ENCODE results near the gene DNASE1. TPM values are rescaled to one million over a fixed set of nuclear protein-coding genes. Genes with fewer than 3 reads are reported as not detected.

DNASE1 gene
- polyA plus RNA-seq, 1 of the 3 experiments (the other 2 are of a cell fraction): 19.8 TPM

DNA sequence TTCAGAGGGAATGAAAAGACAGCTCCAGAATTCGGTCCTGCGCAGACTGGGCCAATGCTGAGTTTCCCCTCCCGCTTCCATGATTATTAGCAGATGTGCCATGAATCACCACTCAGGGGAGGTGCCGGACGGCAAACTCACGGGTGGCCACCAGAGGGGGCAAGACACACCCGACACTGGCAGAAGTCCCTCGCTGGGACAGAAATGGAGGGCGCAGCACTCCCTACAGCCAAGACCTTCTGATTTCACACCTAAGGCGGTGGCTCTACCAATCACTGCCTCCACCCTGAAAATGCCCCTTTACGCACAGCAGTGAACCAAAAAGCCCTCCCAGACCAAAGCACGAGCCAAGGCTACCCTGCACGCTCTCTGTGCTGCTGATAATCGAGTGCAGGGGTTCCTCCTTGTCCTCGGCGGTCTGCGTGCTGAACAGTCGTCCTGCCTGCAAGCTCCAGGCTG, 36.0 kb downstream of the DNASE1 start (continued):
- TF ChIP-seq, protein P1, sequence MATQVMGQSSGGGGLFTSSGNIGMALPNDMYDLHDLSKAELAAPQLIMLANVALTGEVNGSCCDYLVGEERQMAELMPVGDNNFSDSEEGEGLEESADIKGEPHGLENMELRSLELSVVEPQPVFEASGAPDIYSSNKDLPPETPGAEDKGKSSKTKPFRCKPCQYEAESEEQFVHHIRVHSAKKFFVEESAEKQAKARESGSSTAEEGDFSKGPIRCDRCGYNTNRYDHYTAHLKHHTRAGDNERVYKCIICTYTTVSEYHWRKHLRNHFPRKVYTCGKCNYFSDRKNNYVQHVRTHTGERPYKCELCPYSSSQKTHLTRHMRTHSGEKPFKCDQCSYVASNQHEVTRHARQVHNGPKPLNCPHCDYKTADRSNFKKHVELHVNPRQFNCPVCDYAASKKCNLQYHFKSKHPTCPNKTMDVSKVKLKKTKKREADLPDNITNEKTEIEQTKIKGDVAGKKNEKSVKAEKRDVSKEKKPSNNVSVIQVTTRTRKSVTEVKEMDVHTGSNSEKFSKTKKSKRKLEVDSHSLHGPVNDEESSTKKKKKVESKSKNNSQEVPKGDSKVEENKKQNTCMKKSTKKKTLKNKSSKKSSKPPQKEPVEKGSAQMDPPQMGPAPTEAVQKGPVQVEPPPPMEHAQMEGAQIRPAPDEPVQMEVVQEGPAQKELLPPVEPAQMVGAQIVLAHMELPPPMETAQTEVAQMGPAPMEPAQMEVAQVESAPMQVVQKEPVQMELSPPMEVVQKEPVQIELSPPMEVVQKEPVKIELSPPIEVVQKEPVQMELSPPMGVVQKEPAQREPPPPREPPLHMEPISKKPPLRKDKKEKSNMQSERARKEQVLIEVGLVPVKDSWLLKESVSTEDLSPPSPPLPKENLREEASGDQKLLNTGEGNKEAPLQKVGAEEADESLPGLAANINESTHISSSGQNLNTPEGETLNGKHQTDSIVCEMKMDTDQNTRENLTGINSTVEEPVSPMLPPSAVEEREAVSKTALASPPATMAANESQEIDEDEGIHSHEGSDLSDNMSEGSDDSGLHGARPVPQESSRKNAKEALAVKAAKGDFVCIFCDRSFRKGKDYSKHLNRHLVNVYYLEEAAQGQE (IDR thresholded peaks at IDR 0.05; ENCODE audit: low read depth, low read length): no peak
- no peak for TF ChIP-seq GABPA (IDR thresholded peaks at IDR 0.05; ENCODE audit: low read depth)
- 0 out of 2 replicates have a peak, but pooled peaks have one; percentile 69 for TF ChIP-seq YY1 (IDR thresholded peaks at IDR 0.05; ENCODE audit: low read depth)
- TF ChIP-seq, protein P2, sequence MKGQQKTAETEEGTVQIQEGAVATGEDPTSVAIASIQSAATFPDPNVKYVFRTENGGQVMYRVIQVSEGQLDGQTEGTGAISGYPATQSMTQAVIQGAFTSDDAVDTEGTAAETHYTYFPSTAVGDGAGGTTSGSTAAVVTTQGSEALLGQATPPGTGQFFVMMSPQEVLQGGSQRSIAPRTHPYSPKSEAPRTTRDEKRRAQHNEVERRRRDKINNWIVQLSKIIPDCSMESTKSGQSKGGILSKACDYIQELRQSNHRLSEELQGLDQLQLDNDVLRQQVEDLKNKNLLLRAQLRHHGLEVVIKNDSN (IDR thresholded peaks at IDR 0.05; ENCODE audit: borderline replicate concordance, low read depth): no peak
- TF ChIP-seq NFIC (IDR thresholded peaks at IDR 0.05; ENCODE audit: borderline replicate concordance): 0 out of 2 replicates have a peak, but pooled peaks have one; percentile 15
- TF ChIP-seq, protein P3, sequence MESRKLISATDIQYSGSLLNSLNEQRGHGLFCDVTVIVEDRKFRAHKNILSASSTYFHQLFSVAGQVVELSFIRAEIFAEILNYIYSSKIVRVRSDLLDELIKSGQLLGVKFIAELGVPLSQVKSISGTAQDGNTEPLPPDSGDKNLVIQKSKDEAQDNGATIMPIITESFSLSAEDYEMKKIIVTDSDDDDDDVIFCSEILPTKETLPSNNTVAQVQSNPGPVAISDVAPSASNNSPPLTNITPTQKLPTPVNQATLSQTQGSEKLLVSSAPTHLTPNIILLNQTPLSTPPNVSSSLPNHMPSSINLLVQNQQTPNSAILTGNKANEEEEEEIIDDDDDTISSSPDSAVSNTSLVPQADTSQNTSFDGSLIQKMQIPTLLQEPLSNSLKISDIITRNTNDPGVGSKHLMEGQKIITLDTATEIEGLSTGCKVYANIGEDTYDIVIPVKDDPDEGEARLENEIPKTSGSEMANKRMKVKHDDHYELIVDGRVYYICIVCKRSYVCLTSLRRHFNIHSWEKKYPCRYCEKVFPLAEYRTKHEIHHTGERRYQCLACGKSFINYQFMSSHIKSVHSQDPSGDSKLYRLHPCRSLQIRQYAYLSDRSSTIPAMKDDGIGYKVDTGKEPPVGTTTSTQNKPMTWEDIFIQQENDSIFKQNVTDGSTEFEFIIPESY (IDR thresholded peaks at IDR 0.05; ENCODE audit: borderline replicate concordance, low read depth): no peak

DNA sequence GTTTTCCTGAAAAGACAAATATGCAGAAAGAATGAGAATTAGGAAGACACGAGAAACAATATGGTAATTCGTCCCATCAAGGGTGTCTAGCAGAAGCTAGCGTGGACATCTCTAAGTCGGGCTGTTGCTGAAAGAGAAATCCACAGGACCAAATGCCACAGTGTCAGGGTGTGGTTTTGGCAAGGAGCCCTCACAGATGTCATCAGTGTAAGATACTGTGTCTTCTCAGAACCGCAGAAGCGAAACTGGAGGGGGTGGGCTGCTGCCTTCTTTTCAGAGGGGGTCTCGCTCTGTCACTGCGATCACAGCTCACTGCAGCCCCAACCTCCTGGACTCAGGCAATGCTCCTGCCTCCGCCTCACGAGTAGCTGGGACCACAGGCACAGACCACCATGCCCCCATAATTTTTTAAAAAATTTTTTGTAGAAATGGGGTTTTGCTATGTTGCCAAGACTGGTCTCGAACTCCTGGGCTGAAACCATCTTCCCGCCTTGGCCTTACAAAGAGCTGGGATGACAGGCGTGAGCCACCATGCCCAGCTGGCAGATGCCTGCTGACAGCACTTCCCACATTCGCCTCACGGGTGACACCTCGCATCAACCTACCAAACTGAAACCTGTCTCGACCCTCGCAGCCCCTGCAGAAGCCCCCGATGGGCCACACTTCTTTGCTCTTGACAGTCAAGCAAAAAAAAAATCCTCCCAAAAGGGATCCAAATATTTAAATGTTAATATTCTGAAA, 36.7 kb downstream of the DNASE1 start:
- Histone ChIP-seq H3K9ac (no peak overlapping the region), H3K27me3 (ENCODE audit: insufficient read depth) (no peaks in the 10 kb centered on the region), H3K9me2 (no peaks in the 10 kb centered on the region), H3K4me2 (peak overlapping the region; percentile 69; the same call in 1 of the 2 replicates), H3K79me2 (ENCODE audit: insufficient read depth) (peaks cover 3% of the 10 kb centered on the region; the same call in 1 of the 2 replicates), H3K36me3 (replicated peaks in 1 of 2; ENCODE audit: control insufficient read depth in 1 of 2, insufficient read depth in 2 of 2, low read length in 1 of 2) (peaks cover 16 to 21% of the 10 kb centered on the region in 2 experiments), H4K20me1 (ENCODE audit: insufficient read depth) (no peaks in the 10 kb centered on the region), H3F3A (replicated peaks; ENCODE audit: insufficient read depth) (no peaks in the 10 kb centered on the region), H3K27ac (ENCODE audit: low read depth in 2 of 2, low read length in 1 of 2) (no peak overlapping the region), H2AFZ (ENCODE audit: low read depth) (peak overlapping the region; percentile 78; the same call in 1 of the 2 replicates), H3K4me1 (ENCODE audit: control insufficient read depth in 1 of 2, insufficient read depth in 2 of 2, low read depth in 1 of 2, low read length in 1 of 2) (peaks cover 5 to 6% of the 10 kb centered on the region in 2 experiments; a peak in 3 of 4 replicates), H3K9me3 (no peaks in the 10 kb centered on the region), H3K4me3 (ENCODE audit: low read depth in 2 of 2, low read length in 1 of 2) (no peak overlapping the region)
- no peak for DNase-seq
- 92% methylated on average over 18 of the region's 19 CpGs for WGBS (ENCODE audit: low lambda C conversion rate)
- POLR2A ChIA-PET: interaction anchor here (1.2 to 1.4 kb wide), 2 partner anchors 23 to 190 kb away, joined by 3 to 4 read pairs; partner anchors contain the start of gene CREBBP
- CTCF ChIA-PET: interaction anchor here (0.6 to 3.7 kb wide), 25 partner anchors 9 to 563 kb away, joined by 3 to 19 read pairs (median 5); partner anchors contain the start of gene TRAP1
- TF ChIP-seq, protein P2 (IDR thresholded peaks at IDR 0.05; ENCODE audit: borderline replicate concordance, low read depth): no peak
- TF ChIP-seq SIN3A (IDR thresholded peaks at IDR 0.05; ENCODE audit: borderline replicate concordance, low read depth, low read length) (no peak), FOXM1 (IDR thresholded peaks at IDR 0.05; ENCODE audit: low read depth) (no peak), POLR2AphosphoS5 (IDR thresholded peaks at IDR 0.05; ENCODE audit: low read depth, low read length) (no peak), MXI1 (IDR thresholded peaks at IDR 0.05; ENCODE audit: low read depth, low read length) (no peak), NRF1 (IDR thresholded peaks at IDR 0.05; ENCODE audit: low read depth, low read length) (no peak), CHD2 (IDR thresholded peaks at IDR 0.05; ENCODE audit: low read length, partially characterized antibody) (no peak), FOSL2 (IDR thresholded peaks at IDR 0.05; ENCODE audit: borderline replicate concordance, low read depth) (no peak), NFIC (IDR thresholded peaks at IDR 0.05; ENCODE audit: borderline replicate concordance) (no peak), RXRA (IDR thresholded peaks at IDR 0.05; ENCODE audit: borderline replicate concordance, low read depth) (no peak), RFX5 (IDR thresholded peaks at IDR 0.05; ENCODE audit: low read length) (no peak), EZH2phosphoT487 (IDR thresholded peaks at IDR 0.05; ENCODE audit: borderline replicate concordance, low read depth) (no peak)

Measured in SK-N-SH (cell line).